Measurements from ENCODE around the gene CCDC192.

The CCDC192 gene

GRCh38 chr5:127805448-127805847, 102.3 kb downstream of the CCDC192 start:
- Mint-ChIP-seq H3K27me3 (peaks cover 5% of the 10 kb centered on the region), H3K4me1 (no peaks in the 10 kb centered on the region)

DNA sequence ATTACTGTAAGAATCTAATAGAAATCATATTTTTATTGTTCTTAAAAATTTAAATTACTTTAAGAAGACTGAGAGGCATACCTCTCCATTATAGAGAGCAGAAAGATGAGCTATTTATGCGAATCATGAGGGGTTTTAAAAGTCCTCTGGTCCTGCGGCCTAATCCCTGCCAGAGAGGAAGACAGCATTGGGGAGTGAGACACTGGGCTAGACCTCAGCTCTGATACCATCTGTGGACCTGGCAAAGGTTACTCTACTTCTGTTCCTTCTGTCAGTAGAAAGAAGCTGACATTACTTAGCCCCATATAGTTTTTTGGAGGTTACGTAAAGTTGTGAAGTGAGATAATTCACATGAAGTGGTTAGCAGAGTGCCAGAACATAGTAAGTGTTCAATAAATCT, 103.6 kb downstream of the CCDC192 start:
- no peak overlapping the region for H3K4me3 Mint-ChIP-seq
- H3K4me1 Mint-ChIP-seq, result no peaks in the 10 kb centered on the region
- ATAC-seq (no peak), DNase-seq (no peak)
- no peaks in the 10 kb centered on the region for H3K9me3 Mint-ChIP-seq
- no peak overlapping the region for H3K27ac Mint-ChIP-seq
- H3K27me3 Mint-ChIP-seq, result peaks cover 5% of the 10 kb centered on the region

More at GRCh38 chr5:127805448-127805847, 102.3 kb downstream of the CCDC192 start:
- H3K27ac Mint-ChIP-seq, result no peak overlapping the region
- H3K4me3 Mint-ChIP-seq, result no peak overlapping the region
- no peaks in the 10 kb centered on the region for H3K9me3 Mint-ChIP-seq
- DNase-seq, result no peak
- no peak for ATAC-seq

GRCh38 chr5:127809533-127809932, 106.3 kb downstream of the CCDC192 start:
- ATAC-seq (no peak), DNase-seq (no peak)
- Mint-ChIP-seq H3K27ac (no peak overlapping the region), H3K4me3 (no peak overlapping the region), H3K4me1 (peaks cover 6% of the 10 kb centered on the region), H3K27me3 (peaks cover 22% of the 10 kb centered on the region), H3K9me3 (no peaks in the 10 kb centered on the region)

GRCh38 chr5:127810017-127810416, 106.8 kb downstream of the CCDC192 start:
- Mint-ChIP-seq H3K4me1 (peaks cover 6% of the 10 kb centered on the region), H3K4me3 (no peak overlapping the region), H3K27ac (no peak overlapping the region), H3K9me3 (no peaks in the 10 kb centered on the region), H3K27me3 (peaks cover 22% of the 10 kb centered on the region)
- DNase-seq (no peak), ATAC-seq (no peak)

- Mint-ChIP-seq H3K4me3 (no peak overlapping the region), H3K27me3 (peaks cover 22% of the 10 kb centered on the region), H3K4me1 (peaks cover 6% of the 10 kb centered on the region), H3K9me3 (no peaks in the 10 kb centered on the region), H3K27ac (no peak overlapping the region)
- ATAC-seq, result no peak
- DNase-seq, result no peak
Measured at GRCh38 chr5:127810707-127811490, 107.7 kb downstream of the CCDC192 start.

DNA sequence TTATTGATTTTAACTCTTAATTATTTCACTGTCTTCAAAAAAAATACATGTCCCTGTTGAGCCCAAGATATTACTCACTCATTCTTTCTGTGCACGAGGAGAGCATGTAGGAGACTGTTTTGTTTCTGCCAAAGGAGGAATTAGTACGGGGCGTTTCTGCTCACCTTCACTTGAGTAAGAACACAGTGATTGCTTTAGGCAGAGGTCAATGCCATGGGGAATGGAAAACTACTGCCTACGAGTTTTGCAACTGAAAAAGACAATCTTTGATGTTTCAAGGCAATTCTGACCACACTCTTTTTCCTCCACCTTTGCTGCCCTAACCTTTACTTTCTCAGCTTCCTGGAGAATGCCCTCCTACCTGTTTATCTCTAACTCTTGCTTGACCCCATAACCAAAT, 109.4 kb downstream of the CCDC192 start:
- H3K4me3 Mint-ChIP-seq, result no peak overlapping the region

DNA sequence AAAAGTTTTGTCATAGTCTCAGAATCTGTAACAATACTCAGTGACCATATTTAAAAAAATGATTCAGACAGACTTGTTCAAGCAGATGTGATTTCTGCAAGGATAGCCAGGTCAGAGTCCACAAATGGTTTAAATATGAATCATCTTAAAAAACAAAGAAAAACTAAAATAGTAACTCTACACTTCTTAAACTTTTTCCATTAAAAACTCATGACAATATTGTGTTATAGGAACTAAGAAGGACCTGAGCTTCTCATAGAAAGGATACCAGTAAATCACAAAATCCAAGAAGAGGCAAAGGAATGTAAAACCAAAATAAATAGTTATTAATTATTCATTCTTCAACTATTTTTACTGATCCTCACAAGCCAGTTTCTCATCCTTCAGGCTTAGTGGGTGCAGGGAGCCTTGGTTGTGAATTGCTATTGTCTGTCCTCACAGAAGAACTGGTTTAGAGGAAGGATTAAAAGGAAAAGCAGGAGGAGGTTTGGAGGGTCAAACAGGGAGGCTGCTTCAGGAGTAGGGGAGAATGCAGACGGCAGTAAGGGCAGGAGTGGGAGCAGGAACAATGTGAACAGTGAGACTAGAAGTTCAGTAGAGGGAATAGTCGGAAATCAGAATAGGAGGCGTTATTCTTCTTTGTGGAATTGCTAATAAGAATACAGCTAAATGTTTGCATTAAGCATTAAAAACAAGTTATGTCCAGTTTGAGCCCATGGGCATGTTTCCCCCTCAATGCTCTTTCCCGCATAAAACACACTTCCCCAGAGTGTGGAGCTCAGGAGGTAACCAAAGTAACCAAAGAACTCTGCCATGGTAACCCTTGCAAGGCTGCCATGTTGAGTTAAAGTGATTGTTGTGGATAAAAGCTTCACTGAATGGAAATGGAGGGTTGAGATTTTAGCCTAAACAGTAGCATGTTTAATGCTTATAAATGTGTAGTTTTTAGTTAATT, 110.7 kb downstream of the CCDC192 start:
- no peaks in the 10 kb centered on the region for H3K9me3 Mint-ChIP-seq
- H3K27ac Mint-ChIP-seq, result no peak overlapping the region
- H3K4me3 Mint-ChIP-seq, result no peak overlapping the region
- no peak for DNase-seq
- peaks cover 25% of the 10 kb centered on the region for H3K27me3 Mint-ChIP-seq
- H3K4me1 Mint-ChIP-seq, result peaks cover 6% of the 10 kb centered on the region
- no peak for ATAC-seq

More for the DNA sequence above, 109.4 kb downstream of the CCDC192 start:
- H3K27ac Mint-ChIP-seq, result no peak overlapping the region
- ATAC-seq, result no peak
- no peak for DNase-seq
- no peaks in the 10 kb centered on the region for H3K9me3 Mint-ChIP-seq
- peaks cover 6% of the 10 kb centered on the region for H3K4me1 Mint-ChIP-seq
- peaks cover 22% of the 10 kb centered on the region for H3K27me3 Mint-ChIP-seq

GRCh38 chr5:127814588-127814973, 111.4 kb downstream of the CCDC192 start:
- Mint-ChIP-seq H3K4me3 (no peak overlapping the region), H3K27me3 (peaks cover 31% of the 10 kb centered on the region), H3K4me1 (peaks cover 6% of the 10 kb centered on the region), H3K27ac (no peak overlapping the region), H3K9me3 (no peaks in the 10 kb centered on the region)
- no peak for ATAC-seq
- DNase-seq, result no peak

DNA sequence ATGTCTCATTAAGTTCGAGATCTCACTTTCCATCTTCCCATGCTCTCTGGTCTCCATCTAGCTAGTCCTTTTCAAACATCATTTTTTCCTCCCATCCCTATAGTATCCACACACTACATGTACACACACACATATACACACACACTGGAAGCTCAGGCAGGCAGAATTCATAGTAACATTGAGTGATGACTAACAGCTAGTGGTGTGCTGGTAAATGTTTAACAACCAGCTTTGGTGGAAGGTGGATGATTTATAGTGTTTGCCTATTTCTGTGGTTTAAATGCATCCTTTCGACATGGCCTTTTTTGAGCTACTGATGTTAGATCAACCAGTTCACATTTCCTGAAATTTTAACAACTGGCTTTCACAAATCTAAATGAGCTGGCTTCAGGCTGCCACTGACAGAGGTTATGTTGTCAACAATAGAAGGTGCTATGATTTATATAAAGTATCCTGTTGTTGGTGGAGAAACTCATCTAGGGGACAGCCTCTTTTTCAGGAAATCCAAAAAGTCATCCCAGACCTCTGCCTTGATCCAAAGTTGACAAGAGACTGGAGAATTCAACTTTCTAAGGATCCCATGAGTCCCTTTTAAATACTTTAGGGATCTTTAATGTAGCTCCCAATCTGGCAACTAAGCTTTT, 117.8 kb downstream of the CCDC192 start:
- Mint-ChIP-seq H3K27ac (no peak overlapping the region), H3K9me3 (no peaks in the 10 kb centered on the region), H3K27me3 (peaks cover 14% of the 10 kb centered on the region), H3K4me1 (no peaks in the 10 kb centered on the region), H3K4me3 (no peak overlapping the region)
- DNase-seq, result no peak
- ATAC-seq, result no peak

- H3K27me3 Mint-ChIP-seq, result peaks cover 14% of the 10 kb centered on the region
- H3K4me3 Mint-ChIP-seq, result no peak overlapping the region
- H3K4me1 Mint-ChIP-seq, result no peaks in the 10 kb centered on the region
- DNase-seq, result no peak
- no peak for ATAC-seq
- no peaks in the 10 kb centered on the region for H3K9me3 Mint-ChIP-seq
- H3K27ac Mint-ChIP-seq, result no peak overlapping the region
Measured at GRCh38 chr5:127821896-127822295, 118.7 kb downstream of the CCDC192 start.

- Mint-ChIP-seq H3K4me1 (no peaks in the 10 kb centered on the region), H3K4me3 (no peak overlapping the region), H3K27ac (no peak overlapping the region), H3K9me3 (no peaks in the 10 kb centered on the region), H3K27me3 (peaks cover 21% of the 10 kb centered on the region)
- ATAC-seq (no peak), DNase-seq (no peak)
Measured at GRCh38 chr5:127824126-127824525, 120.9 kb downstream of the CCDC192 start.

DNA sequence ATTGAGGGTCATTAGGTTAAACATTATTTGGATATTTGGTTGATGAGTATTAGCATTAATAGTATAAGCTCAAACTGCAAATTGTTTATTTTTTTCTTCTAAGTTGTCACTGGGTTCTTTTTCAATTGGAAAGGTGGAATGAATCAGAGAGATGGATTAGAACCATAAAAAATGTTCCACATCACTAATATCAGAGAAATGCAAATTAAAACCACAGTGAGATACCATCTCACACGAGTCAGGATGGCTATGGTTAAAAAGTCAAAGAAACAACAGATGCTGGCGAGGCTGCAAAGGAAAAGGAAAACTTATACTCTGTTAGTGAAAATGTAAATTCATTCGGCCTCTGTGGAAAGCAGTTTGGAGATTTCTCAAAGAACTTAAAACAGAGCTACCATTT, 122.8 kb downstream of the CCDC192 start:
- no peak overlapping the region for H3K4me3 Mint-ChIP-seq
- no peaks in the 10 kb centered on the region for H3K9me3 Mint-ChIP-seq
- no peaks in the 10 kb centered on the region for H3K4me1 Mint-ChIP-seq
- H3K27ac Mint-ChIP-seq, result no peak overlapping the region
- no peak for ATAC-seq
- DNase-seq, result no peak
- H3K27me3 Mint-ChIP-seq, result peaks cover 18% of the 10 kb centered on the region

GRCh38 chr5:127827451-127827850, 124.3 kb downstream of the CCDC192 start:
- peaks cover 18% of the 10 kb centered on the region for H3K27me3 Mint-ChIP-seq
- no peaks in the 10 kb centered on the region for H3K9me3 Mint-ChIP-seq
- no peak overlapping the region for H3K27ac Mint-ChIP-seq
- H3K4me3 Mint-ChIP-seq, result no peak overlapping the region
- ATAC-seq, result no peak
- DNase-seq, result no peak
- H3K4me1 Mint-ChIP-seq, result no peaks in the 10 kb centered on the region

- no peak overlapping the region for H3K27ac Mint-ChIP-seq
- no peak for ATAC-seq
- H3K9me3 Mint-ChIP-seq, result no peaks in the 10 kb centered on the region
- no peaks in the 10 kb centered on the region for H3K4me1 Mint-ChIP-seq
- DNase-seq, result no peak
- H3K27me3 Mint-ChIP-seq, result peaks cover 18% of the 10 kb centered on the region
- H3K4me3 Mint-ChIP-seq, result no peak overlapping the region
Measured at GRCh38 chr5:127830157-127830556, 127.0 kb downstream of the CCDC192 start.

DNA sequence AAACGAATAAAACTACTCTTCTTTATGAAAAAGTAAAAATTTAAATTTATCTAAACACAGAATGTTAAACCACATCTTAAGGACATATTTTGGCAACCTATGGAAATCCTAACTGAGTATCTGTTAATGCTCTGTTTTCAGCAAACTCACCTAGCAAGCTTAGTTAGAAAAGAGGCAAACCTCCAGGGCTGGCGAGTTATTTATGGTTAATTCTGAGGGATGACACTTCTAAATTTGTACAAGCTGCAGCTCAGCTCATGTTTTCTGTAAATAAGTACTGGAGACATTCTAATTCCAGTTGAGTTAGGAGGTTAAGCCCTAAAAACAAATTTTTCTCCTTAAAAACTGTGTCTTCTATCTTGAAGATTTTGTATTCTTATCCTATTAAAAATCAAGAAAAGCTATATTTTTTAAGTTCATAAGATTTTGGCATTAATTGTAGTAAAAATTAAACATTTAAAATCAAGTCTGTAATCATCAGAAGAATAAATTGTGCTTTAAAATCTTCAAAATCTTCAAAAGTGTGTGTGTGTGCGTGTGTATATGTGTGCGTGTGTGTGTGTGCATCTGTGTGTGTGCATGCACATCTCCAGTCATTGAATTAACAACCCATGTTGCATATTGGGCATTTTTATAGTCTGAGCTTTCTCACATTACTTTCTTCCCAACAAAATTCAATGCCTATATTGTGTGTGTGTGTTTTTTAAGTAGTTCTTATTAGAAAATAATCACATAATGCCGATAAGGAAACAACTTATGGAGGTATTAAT, 127.8 kb downstream of the CCDC192 start:
- ATAC-seq, result no peak
- Mint-ChIP-seq H3K27ac (no peak overlapping the region), H3K4me1 (no peaks in the 10 kb centered on the region), H3K4me3 (no peak overlapping the region), H3K27me3 (peaks cover 18% of the 10 kb centered on the region), H3K9me3 (no peaks in the 10 kb centered on the region)
- DNase-seq, result no peak
